H1 (cell line): ENCODE results near the gene CPZ. TPM values are rescaled to one million over a fixed set of nuclear protein-coding genes. Genes with fewer than 3 reads are reported as not detected.

ENCODE experiments used
- BRCA1 ChIP-seq: IDR thresholded peaks from 2 replicates; pipeline ENCODE4 v1.6.1; 2012; ENCODE audit warnings: low read depth, low read length, improper control_type of control experiment
- JUN ChIP-seq: IDR thresholded peaks from 2 replicates; pipeline ENCODE4 v1.6.1; 2011; ENCODE audit warnings: low read depth, mild to moderate bottlenecking, improper control_type of control experiment, low read length
- NRF1 ChIP-seq: IDR thresholded peaks from 2 replicates; pipeline ENCODE4 v1.6.1; 2011; ENCODE audit warnings: mild to moderate bottlenecking, low read depth, low read length, improper control_type of control experiment
- polyA plus RNA-seq, 7 experiments: library from polyadenylated mRNA; depleted of rRNA in 3 of 7; stranded (reverse) in 5 of 7; unstranded in 2 of 7; fragments of >200 nt in 5 of 7; fragments of 200-250 nt in 2 of 7; gene quantifications; 1 replicate in 5 of 7; 2 replicates in 1 of 7; 4 replicates in 1 of 7; pipeline versions ENCODE4 v1.2.1 to v1.2.3, GENCODE V29; 2011 to 2013; ENCODE audit warnings: missing spikeins in 2 of 7, mixed read lengths in 2 of 7
- total RNA-seq: library from RNA; stranded (reverse); fragmentation: NEBNext Ultra II Directional; extraction: Animal tissue kit (Norgen Biotek cat#: 25700); gene quantifications from 2 replicates; pipeline ENCODE4 v1.2.1, GENCODE V29; 2021
- TF ChIP-seq, protein P1 (sequence below): IDR thresholded peaks from 2 replicates; pipeline ENCODE4 v1.6.1; 2012; ENCODE audit warnings: low read length, inconsistent platforms
- TF ChIP-seq, protein P2 (sequence below): IDR thresholded peaks from 2 replicates; pipeline ENCODE4 v1.6.1; 2012; ENCODE audit warnings: inconsistent platforms

The CPZ gene
- total and polyA plus RNA-seq, 2 of the 8 experiments (the other 6 are each of a cell fraction or from before 2014, with no cell fraction given) = 28.8 to 40.7 TPM

GRCh38 chr4:8612646-8613045 lies 20.1 kb downstream of the CPZ start (continued):
- TF ChIP-seq, protein P1, sequence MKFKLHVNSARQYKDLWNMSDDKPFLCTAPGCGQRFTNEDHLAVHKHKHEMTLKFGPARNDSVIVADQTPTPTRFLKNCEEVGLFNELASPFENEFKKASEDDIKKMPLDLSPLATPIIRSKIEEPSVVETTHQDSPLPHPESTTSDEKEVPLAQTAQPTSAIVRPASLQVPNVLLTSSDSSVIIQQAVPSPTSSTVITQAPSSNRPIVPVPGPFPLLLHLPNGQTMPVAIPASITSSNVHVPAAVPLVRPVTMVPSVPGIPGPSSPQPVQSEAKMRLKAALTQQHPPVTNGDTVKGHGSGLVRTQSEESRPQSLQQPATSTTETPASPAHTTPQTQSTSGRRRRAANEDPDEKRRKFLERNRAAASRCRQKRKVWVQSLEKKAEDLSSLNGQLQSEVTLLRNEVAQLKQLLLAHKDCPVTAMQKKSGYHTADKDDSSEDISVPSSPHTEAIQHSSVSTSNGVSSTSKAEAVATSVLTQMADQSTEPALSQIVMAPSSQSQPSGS = no peak
- TF ChIP-seq JUN (no peak), NRF1 (no peak), BRCA1 (no peak)
- TF ChIP-seq, protein P2, sequence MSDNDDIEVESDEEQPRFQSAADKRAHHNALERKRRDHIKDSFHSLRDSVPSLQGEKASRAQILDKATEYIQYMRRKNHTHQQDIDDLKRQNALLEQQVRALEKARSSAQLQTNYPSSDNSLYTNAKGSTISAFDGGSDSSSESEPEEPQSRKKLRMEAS = no peak
- TF ChIP-seq, all 59 proteins: peak for 0
